HG03060 (cell line): ENCODE data around the gene ESRRG.

Experiments used
- ATAC-seq: cut with Tn5 transposase; IDR thresholded peaks from one replicate; pipeline ENCODE4 v1.9.1; 2021; ENCODE audit warnings: low read depth, moderate number of reproducible peaks; ENCODE audit not compliant: unreplicated experiment

The ESRRG gene

DNA sequence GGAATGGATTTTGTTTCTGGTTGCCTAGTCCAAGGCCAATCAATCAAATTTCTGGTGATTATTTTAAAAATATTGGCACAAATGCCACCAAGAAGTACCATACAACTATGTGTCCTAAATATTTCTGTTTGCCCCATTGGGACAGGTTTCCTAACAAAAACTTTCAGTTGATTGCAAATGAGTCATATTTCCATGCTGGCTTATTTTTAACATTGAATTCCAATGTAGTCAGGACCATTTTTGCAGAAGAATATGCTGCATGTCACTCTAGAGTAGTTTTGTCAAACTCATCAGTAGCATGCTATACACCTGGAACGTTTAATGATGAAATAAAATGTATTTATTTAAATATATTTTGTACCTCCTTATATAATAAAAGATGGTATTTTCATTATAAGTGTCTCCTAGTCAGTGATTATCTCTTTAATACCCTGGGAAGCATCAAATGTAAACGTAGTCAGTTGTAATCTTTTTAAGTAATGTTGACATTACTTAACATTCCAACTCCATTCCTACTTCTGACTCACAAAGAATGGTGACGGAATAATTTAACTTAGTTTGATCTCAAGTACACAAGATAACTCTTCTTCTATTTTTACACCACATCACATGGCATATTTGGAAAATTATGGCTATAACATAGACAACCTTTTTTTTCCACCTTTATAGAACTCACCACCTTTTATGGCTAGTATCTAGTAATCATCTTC lies 261.0 kb downstream of the ESRRG start:
- ATAC-seq, result no peak

DNA sequence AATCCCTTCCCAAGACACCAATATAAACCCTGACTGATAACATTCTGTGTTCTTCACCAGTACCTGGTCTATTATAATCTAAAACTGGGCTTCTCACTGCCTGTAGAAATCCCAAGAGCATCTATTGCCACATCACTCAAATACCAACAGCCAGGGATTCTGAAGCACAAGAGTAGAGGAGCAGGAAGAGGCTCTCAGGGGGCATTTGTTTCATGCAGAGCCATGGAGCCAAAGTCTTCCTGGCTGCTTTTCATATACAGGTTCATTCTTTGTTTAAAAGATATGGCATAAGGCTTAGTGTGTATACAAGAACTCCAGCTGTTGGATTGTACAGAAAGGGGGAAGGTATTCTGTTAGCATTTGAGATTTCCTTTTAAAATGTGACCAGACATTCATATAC lies 261.8 kb downstream of the ESRRG start:
- ATAC-seq, result no peak

DNA sequence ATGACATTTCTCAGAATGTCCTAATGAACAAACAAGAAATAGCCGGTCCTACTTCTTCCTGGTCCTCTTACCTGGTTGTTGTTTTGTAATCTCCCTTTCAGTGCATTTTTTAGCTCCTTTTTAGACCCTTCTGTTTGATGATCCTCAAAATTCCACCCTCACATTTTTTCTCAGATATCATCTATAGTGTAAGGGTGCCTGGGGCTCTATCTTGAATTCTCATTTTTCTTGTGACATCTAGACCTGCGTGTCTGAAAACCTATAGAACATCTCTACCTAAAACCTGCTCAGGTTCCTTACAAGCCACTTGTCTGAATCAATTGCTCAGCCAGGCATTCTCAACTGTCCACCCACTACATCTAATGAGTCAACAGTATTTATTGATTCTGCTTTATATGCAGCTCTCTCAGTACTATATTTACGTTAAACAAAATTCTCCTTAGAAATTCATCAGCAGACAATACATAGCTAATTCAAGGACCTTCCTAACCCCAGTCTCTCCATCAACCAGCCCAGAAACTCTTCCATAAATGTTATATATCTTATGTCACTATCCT lies 263.5 kb downstream of the ESRRG start:
- no peak for ATAC-seq

DNA sequence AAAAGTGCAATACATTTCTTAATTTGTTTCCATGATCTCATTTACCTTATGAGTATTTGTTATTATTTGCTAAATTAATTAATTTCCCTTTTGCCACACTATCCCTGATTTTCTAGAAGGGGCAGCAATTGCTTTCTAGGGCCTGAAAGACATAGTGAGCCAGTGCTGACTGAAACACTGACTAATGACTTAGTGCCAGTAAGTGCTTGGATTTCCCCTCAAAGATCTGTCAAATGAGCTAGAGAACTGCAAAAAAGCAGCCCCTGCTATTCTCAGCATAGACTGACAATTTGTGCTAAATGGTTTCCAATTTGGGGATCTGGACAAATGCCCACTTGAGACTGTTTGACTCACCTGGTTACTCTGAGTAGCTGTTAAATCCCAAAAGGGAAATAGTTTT lies 264.4 kb downstream of the ESRRG start:
- no peak for ATAC-seq

DNA sequence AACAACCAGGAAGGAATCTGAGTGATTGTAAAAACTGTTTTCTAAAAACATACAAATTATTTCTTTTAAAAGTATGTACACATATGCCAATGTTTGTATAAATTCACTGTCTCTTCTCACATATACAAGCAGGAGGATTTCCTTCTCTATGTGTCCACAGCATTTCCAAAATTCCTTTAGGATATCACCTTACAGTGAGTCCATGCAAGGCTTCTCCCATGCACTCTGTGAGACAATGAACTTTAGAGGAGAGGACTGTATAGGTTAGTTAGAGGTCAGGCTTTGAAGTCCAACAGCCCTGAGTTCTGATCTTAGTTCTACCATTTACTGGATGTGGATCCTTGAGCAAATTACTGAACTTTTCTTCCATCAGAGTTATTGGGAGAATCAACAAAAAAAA lies 265.9 kb downstream of the ESRRG start:
- ATAC-seq, result no peak

DNA sequence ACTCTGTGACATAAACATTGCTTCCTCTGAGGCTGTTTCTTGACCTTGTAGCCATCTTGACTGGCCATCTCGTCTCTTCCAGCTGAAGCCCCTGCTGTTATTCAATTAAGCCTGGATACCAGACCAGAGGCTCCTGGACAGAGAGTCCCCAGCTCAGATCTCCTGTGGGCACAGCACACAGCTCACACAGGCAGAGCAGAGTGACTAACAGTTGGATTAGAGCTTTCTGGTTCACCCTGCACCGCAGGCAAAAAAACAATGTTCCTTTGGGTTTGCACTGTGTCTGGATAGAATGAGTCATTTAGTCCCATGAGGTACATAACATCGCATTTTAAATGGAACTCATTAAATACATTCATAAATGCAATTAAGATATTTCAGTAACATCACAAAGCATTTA lies 266.5 kb downstream of the ESRRG start:
- no peak for ATAC-seq

DNA sequence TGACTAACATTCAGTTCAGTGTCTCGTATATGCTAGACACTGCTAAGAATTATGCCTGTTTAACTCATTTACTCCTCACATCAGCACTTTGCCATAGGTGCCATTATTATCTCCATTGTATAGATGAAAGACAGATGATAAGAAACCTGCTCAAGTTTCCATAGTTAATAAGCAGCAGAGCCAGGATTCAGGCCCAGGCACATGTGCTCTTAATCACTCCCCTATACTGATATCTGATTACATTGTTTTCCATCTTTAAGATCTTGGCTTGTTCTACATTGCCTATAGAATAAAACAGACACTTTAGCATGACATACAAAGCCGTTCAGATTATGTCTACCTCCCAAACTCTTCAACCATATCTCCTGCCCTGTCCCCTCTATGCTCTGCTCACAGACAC lies 269.5 kb downstream of the ESRRG start:
- ATAC-seq, result no peak
